H1 (cell line): ENCODE data around the gene ADGRB2. TPM values are rescaled to one million over a fixed set of nuclear protein-coding genes. Genes with fewer than 3 reads are reported as not detected.

Source experiments
- CBX8 ChIP-seq: fragments of 300-800, 300-1000 bp; sonication (generic); IDR thresholded peaks from 2 replicates; pipeline ENCODE4 v1.7.1; 2016; ENCODE audit warnings: low read depth, low read length, borderline replicate concordance
- CHD2 ChIP-seq: IDR thresholded peaks from 2 replicates; pipeline ENCODE4 v1.6.1; 2012; ENCODE audit warnings: low read length, improper control_type of control experiment
- GABPA ChIP-seq: IDR thresholded peaks from 2 replicates; pipeline ENCODE4 v1.6.1; 2011; ENCODE audit warnings: mild to moderate bottlenecking, low read length, moderate library complexity, borderline replicate concordance; ENCODE audit not compliant: insufficient read depth
- KDM4A ChIP-seq: IDR thresholded peaks from one replicate; pipeline ENCODE4 v1.7.1; 2012; ENCODE audit warnings: low read depth, mild to moderate bottlenecking, moderate library complexity, low read length, inconsistent platforms; ENCODE audit not compliant: severe bottlenecking
- POLR2A ChIP-seq, 2 experiments: IDR thresholded peaks; 1 replicate in 1 of 2; 2 replicates in 1 of 2; pipeline ENCODE4 v1.6.1; 2011; ENCODE audit warnings: low read depth in 2 of 2, low read length in 2 of 2, mild to moderate bottlenecking in 2 of 2; ENCODE audit errors: control extremely low read depth in 1 of 2
- YY1 ChIP-seq: IDR thresholded peaks from 2 replicates; pipeline ENCODE4 v1.6.1; 2011; ENCODE audit warnings: low read depth, mild to moderate bottlenecking, low read length
- polyA plus RNA-seq, 7 experiments: library from polyadenylated mRNA; depleted of rRNA in 3 of 7; stranded (reverse) in 5 of 7; unstranded in 2 of 7; fragments of >200 nt in 5 of 7; fragments of 200-250 nt in 2 of 7; gene quantifications; 1 replicate in 5 of 7; 2 replicates in 1 of 7; 4 replicates in 1 of 7; pipeline versions ENCODE4 v1.2.1 to v1.2.3, GENCODE V29; 2011 to 2013; ENCODE audit warnings: missing spikeins in 2 of 7, mixed read lengths in 2 of 7
- total RNA-seq: library from RNA; stranded (reverse); fragmentation: NEBNext Ultra II Directional; extraction: Animal tissue kit (Norgen Biotek cat#: 25700); gene quantifications from 2 replicates; pipeline ENCODE4 v1.2.1, GENCODE V29; 2021
- TF ChIP-seq, protein P1 (sequence below), 3 experiments: IDR thresholded peaks; 1 replicate in 2 of 3; 2 replicates in 1 of 3; pipeline versions ENCODE4 v1.5.1 to v1.6.1; 2011; ENCODE audit warnings: low read length in 3 of 3, mild to moderate bottlenecking in 3 of 3, inconsistent platforms in 2 of 3, low read depth in 1 of 3, moderate library complexity in 1 of 3; ENCODE audit not compliant: insufficient read depth in 1 of 3; ENCODE audit errors: control extremely low read depth in 1 of 3

Gene ADGRB2
- total and polyA plus RNA-seq, 2 of the 8 experiments (the other 6 are each of a cell fraction or from before 2014, with no cell fraction given) = 15.6 to 26.2 TPM

GRCh38 chr1:31715087-31715872 lies 48.9 kb downstream of the ADGRB2 start (continued):
- TF ChIP-seq, protein P1, sequence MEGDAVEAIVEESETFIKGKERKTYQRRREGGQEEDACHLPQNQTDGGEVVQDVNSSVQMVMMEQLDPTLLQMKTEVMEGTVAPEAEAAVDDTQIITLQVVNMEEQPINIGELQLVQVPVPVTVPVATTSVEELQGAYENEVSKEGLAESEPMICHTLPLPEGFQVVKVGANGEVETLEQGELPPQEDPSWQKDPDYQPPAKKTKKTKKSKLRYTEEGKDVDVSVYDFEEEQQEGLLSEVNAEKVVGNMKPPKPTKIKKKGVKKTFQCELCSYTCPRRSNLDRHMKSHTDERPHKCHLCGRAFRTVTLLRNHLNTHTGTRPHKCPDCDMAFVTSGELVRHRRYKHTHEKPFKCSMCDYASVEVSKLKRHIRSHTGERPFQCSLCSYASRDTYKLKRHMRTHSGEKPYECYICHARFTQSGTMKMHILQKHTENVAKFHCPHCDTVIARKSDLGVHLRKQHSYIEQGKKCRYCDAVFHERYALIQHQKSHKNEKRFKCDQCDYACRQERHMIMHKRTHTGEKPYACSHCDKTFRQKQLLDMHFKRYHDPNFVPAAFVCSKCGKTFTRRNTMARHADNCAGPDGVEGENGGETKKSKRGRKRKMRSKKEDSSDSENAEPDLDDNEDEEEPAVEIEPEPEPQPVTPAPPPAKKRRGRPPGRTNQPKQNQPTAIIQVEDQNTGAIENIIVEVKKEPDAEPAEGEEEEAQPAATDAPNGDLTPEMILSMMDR (IDR thresholded peaks at IDR 0.05; ENCODE audit: control extremely low read depth in 1 of 3, insufficient read depth in 1 of 3, low read depth in 1 of 3, low read length in 3 of 3) = peak; percentile 82 to 92 (median 89)
- TF ChIP-seq KDM4A (peak; percentile 50), YY1 (0 out of 2 replicates have a peak, but pooled peaks have one; percentile 5), GABPA (peak; percentile 31; the same call in 1 of the 2 replicates), CBX8 (no peak), CHD2 (no peak), POLR2A (IDR thresholded peaks at IDR 0.05; ENCODE audit: control extremely low read depth in 1 of 2, low read depth in 2 of 2, low read length in 2 of 2) (0 out of 3 replicates have a peak, but pooled peaks of 1 of the 2 experiments have one; percentile 8)
